GOT3 (cell line): ENCODE data around the gene TXNDC5.
"Not testable (repeated sequence)": the region's sequence is repeated elsewhere in the genome, so short reads cannot be mapped to it uniquely, and the experiment has no call there.

Experiments
- DNase-seq: peaks from one replicate; lab custom pipeline; 2025; ENCODE audit warnings: mixed read lengths; lab: John Stamatoyannopoulos, UW

Gene TXNDC5

GRCh38 chr6:7914311-7914710 lies 3.7 kb upstream of the TXNDC5 start:
- DNase-seq, result no peak

GRCh38 chr6:7912736-7913517 lies 2.3 kb upstream of the TXNDC5 start:
- no peak for DNase-seq

GRCh38 chr6:7912024-7912423 lies 1.4 kb upstream of the TXNDC5 start:
- DNase-seq, result no peak

- DNase-seq, result no peak
Observed at GRCh38 chr6:7911345-7911725, 747 bp upstream of the TXNDC5 start.

GRCh38 chr6:7910298-7910653 lies 312 bp downstream of the TXNDC5 start:
- DNase-seq, result no peak

- DNase-seq, result peak; percentile 15
Observed at GRCh38 chr6:7909323-7910276, 988 bp downstream of the TXNDC5 start.

GRCh38 chr6:7907159-7907558 lies 3.4 kb downstream of the TXNDC5 start:
- no peak for DNase-seq

- DNase-seq, result no peak
Observed at GRCh38 chr6:7906741-7907140, 3.8 kb downstream of the TXNDC5 start.

GRCh38 chr6:7905416-7905815 lies 5.2 kb downstream of the TXNDC5 start:
- DNase-seq, result no peak

- DNase-seq, result no peak
Observed at GRCh38 chr6:7904654-7905319, 5.8 kb downstream of the TXNDC5 start.

GRCh38 chr6:7903673-7904072 lies 6.9 kb downstream of the TXNDC5 start:
- DNase-seq, result no peak

- DNase-seq, result no peak
Observed at GRCh38 chr6:7902867-7903266, 7.7 kb downstream of the TXNDC5 start.

GRCh38 chr6:7902221-7902620 lies 8.4 kb downstream of the TXNDC5 start:
- DNase-seq, result no peak

GRCh38 chr6:7901780-7902179 lies 8.8 kb downstream of the TXNDC5 start:
- DNase-seq, result no peak

GRCh38 chr6:7901056-7901455 lies 9.5 kb downstream of the TXNDC5 start:
- no peak for DNase-seq

GRCh38 chr6:7900621-7901020 lies 10.0 kb downstream of the TXNDC5 start:
- DNase-seq, result no peak

GRCh38 chr6:7899889-7900213 lies 10.7 kb downstream of the TXNDC5 start:
- no peak for DNase-seq

- no peak for DNase-seq
Observed at GRCh38 chr6:7899101-7899888, 11.3 kb downstream of the TXNDC5 start.

- DNase-seq, result not testable (repeated sequence)
Observed at GRCh38 chr6:7898193-7898586, 12.4 kb downstream of the TXNDC5 start.

GRCh38 chr6:7897461-7898192 lies 13.0 kb downstream of the TXNDC5 start:
- DNase-seq, result no peak

- DNase-seq, result no peak
Observed at GRCh38 chr6:7896465-7896987, 14.1 kb downstream of the TXNDC5 start.
